ENCODE measurements around the gene NHLRC3.

DNA sequence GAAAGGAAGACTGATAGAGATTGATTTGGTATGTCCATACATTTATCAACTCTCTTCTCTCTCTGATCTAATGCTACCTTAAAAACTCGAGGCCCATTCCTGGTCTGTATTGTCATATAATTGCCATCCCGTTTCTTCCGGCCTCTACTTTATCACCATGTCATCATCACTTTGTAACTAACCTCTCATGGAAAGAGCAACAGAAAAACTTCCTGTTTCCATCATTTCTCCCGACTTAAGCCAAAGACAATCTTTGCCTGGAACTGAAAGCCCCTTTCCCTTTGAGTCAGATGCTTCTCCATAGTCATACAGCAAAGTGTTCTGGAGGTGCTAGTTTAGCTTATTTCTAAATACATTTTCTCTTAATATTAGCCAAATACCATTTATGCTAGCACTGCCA is 44.9 kb upstream of the NHLRC3 start:
- TF ChIP-seq, protein P1, sequence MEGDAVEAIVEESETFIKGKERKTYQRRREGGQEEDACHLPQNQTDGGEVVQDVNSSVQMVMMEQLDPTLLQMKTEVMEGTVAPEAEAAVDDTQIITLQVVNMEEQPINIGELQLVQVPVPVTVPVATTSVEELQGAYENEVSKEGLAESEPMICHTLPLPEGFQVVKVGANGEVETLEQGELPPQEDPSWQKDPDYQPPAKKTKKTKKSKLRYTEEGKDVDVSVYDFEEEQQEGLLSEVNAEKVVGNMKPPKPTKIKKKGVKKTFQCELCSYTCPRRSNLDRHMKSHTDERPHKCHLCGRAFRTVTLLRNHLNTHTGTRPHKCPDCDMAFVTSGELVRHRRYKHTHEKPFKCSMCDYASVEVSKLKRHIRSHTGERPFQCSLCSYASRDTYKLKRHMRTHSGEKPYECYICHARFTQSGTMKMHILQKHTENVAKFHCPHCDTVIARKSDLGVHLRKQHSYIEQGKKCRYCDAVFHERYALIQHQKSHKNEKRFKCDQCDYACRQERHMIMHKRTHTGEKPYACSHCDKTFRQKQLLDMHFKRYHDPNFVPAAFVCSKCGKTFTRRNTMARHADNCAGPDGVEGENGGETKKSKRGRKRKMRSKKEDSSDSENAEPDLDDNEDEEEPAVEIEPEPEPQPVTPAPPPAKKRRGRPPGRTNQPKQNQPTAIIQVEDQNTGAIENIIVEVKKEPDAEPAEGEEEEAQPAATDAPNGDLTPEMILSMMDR (IDR thresholded peaks at IDR 0.05; ENCODE audit: poor library complexity, severe bottlenecking) = no peak
- TF ChIP-seq, protein P2, sequence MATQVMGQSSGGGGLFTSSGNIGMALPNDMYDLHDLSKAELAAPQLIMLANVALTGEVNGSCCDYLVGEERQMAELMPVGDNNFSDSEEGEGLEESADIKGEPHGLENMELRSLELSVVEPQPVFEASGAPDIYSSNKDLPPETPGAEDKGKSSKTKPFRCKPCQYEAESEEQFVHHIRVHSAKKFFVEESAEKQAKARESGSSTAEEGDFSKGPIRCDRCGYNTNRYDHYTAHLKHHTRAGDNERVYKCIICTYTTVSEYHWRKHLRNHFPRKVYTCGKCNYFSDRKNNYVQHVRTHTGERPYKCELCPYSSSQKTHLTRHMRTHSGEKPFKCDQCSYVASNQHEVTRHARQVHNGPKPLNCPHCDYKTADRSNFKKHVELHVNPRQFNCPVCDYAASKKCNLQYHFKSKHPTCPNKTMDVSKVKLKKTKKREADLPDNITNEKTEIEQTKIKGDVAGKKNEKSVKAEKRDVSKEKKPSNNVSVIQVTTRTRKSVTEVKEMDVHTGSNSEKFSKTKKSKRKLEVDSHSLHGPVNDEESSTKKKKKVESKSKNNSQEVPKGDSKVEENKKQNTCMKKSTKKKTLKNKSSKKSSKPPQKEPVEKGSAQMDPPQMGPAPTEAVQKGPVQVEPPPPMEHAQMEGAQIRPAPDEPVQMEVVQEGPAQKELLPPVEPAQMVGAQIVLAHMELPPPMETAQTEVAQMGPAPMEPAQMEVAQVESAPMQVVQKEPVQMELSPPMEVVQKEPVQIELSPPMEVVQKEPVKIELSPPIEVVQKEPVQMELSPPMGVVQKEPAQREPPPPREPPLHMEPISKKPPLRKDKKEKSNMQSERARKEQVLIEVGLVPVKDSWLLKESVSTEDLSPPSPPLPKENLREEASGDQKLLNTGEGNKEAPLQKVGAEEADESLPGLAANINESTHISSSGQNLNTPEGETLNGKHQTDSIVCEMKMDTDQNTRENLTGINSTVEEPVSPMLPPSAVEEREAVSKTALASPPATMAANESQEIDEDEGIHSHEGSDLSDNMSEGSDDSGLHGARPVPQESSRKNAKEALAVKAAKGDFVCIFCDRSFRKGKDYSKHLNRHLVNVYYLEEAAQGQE (IDR thresholded peaks at IDR 0.05; ENCODE audit: borderline replicate concordance) = no peak
- TF ChIP-seq EZH2 (IDR thresholded peaks at IDR 0.05; ENCODE audit: borderline replicate concordance, insufficient read depth, low read length, poor library complexity, severe bottlenecking) (no peak), POLR2AphosphoS5 (IDR thresholded peaks at IDR 0.05) (no peak), RAD21 (conservative IDR thresholded peaks at IDR 0.05) (no peak), EP300 (conservative IDR thresholded peaks at IDR 0.05; ENCODE audit: poor library complexity, severe bottlenecking) (no peak), TAF1 (IDR thresholded peaks at IDR 0.05; ENCODE audit: low read depth) (no peak)
